Limb (tissue), 2 donors: ENCODE results near the gene SPRR3.
"Not testable (repeated sequence)": the region's sequence is repeated elsewhere in the genome, so short reads cannot be mapped to it uniquely, and the experiment has no call there.

Experiments
- DNase-seq, 2 donors: peaks; one replicate each; pipeline ENCODE4 v3.0.0-alpha.2; 2016; ENCODE audit errors: extremely low spot score in 2 of 2

The SPRR3 gene

DNA sequence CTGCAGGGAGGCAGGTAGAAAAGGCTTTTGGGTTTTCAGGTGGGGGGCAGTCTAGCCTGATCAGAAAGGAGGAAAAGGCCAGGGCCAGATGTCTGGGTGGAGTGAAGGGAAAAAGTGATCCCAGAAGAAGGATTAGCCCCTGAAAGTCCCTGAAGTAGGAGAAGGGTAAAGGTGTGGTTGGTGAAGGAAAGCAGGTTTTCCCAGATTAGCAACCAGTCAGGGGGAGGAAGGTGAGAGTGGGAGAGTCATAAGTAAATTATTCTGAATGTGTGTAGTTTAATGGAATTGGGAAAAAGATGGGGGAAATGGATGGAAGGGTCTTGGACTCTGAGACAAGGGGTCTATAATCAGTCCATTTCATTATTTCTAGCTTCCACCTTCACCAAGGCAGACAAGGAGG, 18.3 kb upstream of the SPRR3 start:
- no peak for DNase-seq

DNA sequence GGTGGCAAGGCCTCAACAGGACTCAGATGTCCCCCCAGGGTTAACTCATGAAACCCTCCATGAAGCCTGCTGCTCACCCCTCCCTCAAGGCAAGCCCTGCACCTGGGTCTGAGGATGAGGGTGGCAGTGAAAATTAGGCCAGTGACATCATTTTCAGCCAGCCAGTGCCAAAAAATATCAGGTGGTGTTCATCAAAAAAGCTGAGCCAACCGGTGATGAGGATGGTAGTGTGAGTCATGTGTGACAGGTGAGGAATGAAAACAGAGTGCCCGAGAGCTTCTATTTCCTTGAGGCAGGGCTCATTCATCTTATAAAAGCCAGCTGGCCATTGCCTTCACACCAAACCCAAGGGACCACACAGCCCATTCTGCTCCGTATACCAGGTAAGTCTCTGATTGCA, 17.8 kb upstream of the SPRR3 start, which contains the start of gene SPRR1A:
Gene SPRR1A (plus strand): TSS at position 339 of the 400 bp plus-strand sequence. CDS start 1,150 bp downstream, outside the sequence.
- DNase-seq: no peak

DNA sequence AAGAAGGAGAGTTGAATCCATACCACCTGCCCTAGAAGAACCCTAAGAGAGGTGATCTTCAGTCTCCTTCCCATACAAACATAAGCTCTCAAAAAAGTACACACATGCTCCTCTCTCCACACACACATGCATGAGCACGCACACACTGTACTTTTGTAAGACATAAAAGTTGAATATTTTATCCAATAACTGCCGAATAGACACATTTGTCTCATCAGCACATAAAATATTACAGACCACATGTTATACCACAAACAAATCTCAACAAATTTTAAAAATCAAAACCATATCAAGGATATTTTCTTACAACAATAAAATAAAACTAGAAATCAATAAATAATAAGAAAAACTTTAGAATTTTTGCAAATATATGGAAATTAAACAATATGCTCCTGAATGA, 15.0 kb upstream of the SPRR3 start:
- no peak for DNase-seq

DNA sequence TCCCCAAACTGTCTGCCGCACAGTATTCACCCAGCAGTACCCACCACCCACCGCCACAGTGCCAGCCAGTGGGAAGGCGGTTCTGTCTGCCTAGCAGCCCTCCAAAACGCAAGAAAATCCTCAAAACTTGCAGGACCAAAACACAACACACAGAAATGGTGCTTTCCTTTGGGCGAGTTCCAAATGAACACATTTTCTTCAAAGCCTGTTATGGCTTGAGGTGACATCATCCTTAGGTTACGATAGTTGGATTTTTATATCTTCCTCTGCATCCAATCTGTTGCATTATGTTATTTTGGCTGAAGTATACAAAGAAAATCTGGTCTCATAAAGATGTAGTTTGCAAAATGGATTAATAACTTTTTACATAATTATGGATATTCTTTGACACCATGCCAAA, 8.4 kb upstream of the SPRR3 start:
- DNase-seq: no peak

DNA sequence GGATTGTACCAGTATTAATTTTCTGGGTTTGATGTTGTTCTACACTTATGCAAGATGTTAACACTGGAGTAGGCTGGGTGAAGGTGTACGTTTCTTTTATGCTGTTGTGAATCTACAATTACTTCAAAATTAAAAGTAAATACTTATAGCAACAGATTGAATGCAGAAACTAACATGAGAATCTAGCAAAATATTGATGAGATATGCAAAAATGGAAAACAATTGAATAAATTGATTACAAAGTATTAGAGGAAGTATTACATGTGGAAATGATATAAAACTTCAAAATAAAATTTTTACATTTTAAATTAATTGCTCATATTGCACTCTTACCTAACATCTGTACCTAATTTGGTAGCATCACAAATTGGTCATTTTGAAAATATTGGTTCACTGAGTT, 5.7 kb upstream of the SPRR3 start:
- DNase-seq: no peak

DNA sequence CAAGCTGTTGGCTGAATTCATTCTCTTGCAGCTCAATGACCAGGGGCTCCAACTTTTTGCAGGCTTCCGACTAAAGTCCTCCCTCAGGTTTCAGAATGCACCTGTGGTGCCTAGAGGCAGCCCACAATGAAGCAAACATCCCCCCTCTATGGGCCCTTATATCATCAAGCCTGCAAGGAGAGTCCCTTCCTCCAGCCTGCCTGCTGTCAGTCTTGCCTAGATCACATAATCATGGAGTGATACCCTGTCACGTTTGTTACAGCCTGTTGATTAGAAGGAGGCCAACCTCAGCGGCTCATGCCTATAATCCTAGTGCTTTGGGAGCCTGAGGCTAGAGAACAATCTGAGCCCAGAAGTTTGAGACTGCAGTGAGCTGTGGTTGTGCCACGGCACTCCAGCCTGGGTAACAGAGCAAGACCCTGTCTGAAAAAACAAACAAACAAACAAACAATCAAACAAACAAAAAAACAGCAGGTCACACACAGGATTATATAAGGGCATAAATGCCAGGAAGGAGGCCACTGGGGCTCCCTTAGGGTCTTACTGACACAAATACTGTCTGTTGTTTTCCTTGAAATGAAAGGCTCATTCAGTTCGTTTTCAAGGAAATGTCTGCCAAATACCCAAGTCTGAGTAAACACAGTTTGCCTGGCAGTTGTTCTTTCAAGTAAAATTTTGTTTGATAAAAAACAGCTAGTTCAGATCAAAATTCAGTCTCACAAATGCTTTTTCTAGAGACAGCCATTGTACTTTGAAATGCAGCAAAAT, 4.7 kb upstream of the SPRR3 start:
- DNase-seq: no peak

DNA sequence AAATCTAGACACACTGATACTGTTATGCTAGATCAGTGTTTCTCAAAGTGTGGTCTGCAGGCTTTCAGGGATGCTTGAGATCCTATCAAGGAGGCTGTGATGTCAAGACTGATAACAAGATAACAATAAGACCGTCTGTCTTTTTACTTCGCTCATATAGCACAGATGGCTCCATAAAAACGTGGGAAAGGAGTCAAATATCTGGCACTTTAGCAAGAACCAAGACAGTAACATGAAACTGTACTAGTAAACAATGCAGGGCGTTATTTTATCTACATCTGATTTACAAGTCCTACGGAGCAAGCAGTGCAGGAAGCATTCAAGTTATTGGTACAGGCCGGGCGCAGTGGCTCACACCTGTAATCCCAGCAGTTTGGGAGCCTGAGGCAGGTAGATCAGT, 3.6 kb upstream of the SPRR3 start:
- DNase-seq: no peak

DNA sequence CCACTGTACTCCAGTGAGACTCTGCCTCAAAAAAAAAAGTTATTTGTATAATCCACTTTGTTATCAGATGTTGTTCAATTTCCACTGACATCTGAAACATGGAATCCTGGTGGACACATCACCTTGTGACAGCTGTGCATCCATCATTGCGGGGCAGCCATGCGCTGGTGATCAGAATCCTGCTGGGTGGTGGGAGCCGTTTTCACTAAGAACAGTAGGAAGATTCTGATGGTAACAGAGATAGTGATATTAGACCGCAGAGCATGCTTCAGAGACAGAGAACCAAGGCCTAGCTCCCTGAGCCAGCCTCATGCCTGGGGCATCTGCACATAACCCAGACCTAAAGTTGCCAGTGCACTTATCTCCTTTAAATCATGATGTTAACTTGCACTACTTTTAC, 3.1 kb upstream of the SPRR3 start:
- no peak for DNase-seq

DNA sequence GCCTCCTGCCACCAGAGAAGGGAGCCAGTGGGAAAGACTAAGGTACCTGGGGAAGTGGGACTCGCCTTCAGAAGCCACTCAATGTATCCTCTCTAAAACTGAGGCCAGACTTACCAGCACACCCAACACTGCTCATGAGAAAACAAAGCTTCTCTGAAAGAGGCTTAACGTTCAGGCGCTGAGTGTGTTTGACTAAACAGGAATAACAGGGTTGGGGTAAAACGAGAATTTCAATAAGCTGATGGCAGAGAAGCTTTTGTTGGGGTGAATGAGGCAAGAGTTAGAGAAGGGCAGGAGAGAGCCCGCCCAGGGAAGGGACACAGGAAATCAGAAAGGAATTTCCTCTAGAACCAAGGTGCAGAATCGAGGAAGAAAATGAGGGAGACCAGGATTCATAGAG, 1.7 kb upstream of the SPRR3 start:
- DNase-seq: no peak

DNA sequence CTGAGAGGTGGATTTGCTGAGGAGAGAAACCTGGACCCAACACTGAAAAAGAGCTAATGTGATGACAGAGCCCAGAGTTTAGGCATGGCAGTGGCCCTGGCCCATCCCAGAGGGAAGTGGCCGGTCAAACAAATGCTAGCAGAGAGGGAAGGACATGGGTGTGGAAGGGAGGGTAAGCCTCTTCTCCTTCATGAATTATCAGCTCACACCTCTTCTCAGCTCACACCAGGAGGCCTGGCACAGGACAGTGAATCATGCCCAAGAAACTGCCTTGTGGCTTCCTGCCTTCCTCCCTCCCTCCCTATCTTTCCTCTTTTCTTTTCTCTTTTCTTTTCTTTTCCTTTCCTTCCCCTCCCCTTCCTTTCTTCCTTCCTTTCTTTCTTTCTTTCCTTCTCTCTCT, 1.3 kb upstream of the SPRR3 start:
- DNase-seq: no peak

DNA sequence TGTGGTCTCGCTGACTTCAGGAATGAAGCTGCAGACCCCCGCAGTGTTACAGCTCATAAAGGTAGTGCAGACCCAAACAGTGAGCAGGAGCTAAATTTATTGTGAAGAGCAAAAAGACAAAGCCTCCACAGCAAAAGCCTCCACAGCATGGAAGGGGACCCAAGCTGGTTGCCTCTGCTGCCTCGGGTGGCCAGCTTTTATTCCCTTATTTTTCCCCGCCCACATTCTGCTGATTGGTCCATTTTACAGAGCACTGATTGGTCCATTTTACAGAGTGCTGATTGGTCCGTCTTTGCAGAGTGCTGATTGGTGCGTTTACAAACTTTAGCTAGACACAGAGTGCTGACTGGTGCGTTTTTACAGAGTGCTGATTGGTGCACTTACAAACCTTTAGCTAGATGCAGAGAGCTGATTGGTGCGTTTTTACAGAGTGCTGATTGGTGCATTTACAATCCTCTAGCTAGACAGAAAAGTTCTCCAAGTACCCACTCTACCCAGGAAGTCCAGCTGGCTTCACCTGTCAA, 9.7 kb downstream of the SPRR3 start:
- DNase-seq: not testable (repeated sequence)

DNA sequence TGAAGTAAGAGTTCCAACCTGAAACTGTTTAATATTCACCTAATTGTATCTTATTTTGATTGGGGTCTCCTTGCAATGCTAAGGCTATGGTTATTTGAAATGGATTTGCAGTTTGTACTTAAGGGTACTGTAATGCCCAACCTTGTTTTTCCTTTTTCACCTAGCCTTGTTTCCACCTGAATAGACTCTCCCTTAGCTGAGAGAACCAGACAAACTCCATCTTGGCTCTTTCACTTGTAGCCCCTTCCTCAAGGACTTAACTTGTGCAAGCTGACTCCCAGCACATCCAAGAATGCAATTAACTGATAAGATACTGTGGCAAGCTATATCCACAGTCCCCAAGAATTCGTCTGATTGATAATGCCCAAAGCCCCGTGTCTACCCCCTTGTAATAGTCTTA, 20.3 kb downstream of the SPRR3 start:
- not testable (repeated sequence) for DNase-seq

DNA sequence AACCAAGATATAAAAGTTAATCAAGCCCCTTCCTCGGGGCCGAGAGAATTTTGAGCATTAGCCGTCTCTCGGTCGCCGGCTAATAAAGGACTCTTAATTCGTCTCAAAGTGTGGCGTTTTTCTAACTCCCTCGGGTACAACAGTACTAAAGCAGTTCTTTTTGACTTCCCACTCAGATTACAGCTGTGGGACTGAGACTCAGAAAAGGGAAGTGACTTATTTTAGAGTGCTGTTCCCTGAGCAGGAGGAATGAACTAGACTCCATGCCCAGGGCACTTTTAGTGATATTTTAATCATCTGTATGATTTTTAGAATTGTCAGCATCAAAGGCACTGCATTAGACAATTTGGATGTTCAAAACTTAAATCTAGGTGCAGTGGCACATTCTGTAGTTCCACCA, 20.8 kb downstream of the SPRR3 start:
- DNase-seq: not testable (repeated sequence)

DNA sequence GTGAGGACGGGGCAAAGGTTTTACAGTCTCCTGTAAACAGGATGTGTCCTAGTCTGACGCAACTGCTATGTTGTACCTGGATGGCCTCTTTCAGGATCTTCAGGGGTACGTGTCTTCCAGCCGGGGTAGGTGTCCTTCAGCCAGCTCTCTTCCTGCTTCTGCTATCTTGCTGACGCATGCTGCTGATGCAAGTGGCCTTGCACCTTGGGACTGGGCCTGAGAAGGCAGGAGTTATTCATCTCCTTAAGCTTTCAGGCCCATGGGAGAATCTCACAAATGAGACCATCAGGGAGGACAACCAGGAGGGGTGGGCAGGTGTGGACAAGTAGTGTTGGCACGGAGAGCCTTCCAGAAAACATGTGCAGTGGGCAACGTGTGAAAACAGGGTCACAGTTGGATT, 21.6 kb downstream of the SPRR3 start:
- DNase-seq: no peak

DNA sequence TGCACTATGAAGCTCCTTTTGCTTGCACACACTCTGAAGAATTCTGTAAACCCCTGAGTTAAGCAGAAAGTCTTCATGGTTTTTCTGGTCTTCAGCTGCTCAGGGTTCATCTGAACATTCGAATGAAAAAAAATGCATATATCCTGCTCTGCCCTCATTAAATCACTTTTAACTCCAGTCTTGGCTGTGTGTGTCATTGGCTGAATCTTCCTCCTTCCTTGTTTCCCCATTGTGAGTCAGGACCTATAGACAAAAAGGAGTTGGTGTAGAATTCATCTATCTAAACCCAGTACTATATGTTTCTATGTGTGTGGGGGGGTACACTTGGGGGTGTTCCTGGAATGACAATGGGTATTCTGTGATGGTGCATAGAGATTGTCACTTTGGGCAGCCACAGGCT, 22.9 kb downstream of the SPRR3 start:
- no peak for DNase-seq

DNA sequence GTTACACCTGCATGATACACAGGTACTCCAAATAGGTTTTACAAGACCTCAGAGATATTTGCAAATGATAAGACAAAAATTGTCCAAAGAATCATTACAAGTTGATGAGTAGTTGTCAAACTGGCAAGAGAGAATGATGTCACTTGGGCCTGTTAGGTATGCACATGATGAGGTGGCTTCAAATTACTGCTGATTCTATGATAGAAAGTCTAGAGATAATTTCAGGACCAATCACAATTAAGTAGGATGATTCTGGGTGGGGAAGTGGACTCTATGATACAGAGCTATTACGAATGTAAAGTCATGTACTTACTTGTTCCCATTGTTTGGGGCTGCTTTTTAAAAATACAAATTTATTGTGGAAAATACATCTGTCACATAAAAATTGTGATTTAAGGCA, 24.2 kb downstream of the SPRR3 start:
- DNase-seq: no peak

DNA sequence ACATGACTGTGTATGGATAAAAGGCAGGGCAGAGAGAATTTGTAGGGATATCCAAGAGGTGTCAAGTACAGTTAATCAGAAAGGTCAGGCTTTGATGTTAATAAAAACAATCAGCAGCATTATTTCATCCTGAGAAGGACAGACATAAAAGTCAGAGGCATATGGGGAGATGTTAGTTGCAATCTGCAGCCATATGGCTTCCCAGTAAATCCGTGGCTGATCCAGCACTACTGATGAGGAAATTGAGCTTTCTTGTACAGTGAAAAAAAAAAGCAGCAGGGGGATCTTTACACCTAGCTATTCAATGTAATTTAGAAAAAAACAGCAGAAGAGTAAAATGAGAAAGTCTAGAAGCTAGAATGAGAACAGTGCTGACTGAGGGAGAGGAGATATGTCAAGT, 27.2 kb downstream of the SPRR3 start:
- no peak for DNase-seq

DNA sequence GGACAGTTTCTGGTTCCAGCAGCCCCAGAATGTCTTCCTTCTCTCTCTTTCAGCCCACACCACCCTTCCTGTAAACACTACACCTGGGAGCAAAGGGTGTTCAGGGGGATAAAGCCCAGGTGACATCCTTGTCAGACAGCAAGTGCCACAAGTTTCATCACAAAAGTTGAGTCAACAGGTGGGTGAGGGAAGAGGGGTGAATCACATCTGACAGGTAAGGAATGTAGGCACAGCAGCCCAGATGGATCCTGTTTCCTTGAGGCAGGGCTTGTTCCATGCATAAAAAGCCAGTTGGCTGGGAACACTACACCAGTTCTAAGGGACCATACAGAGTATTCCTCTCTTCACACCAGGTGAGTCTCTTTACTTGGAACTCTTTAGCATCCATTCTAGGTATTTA, 29.3 kb downstream of the SPRR3 start, which contains the start of gene SPRR1B:
Gene SPRR1B (plus strand): TSS at position 309 of the 400 bp plus-strand sequence. CDS start 1,143 bp downstream, outside the sequence.
- no peak for DNase-seq

DNA sequence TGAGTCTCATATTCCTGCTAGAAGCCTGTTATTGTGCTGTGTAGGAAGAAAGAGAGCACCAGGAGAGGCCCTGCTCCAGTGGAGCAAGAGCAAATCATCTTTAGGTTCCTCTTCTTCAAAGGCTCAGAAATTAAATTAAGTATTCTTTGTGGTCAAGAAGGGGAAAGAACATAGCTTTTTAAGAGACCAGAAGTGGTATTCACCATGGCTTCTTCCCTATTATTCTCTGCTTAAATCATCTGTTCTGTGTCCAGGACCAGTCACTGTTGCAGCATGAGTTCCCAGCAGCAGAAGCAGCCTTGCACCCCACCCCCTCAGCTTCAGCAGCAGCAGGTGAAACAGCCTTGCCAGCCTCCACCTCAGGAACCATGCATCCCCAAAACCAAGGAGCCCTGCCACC, 30.5 kb downstream of the SPRR3 start:
- DNase-seq: no peak

DNA sequence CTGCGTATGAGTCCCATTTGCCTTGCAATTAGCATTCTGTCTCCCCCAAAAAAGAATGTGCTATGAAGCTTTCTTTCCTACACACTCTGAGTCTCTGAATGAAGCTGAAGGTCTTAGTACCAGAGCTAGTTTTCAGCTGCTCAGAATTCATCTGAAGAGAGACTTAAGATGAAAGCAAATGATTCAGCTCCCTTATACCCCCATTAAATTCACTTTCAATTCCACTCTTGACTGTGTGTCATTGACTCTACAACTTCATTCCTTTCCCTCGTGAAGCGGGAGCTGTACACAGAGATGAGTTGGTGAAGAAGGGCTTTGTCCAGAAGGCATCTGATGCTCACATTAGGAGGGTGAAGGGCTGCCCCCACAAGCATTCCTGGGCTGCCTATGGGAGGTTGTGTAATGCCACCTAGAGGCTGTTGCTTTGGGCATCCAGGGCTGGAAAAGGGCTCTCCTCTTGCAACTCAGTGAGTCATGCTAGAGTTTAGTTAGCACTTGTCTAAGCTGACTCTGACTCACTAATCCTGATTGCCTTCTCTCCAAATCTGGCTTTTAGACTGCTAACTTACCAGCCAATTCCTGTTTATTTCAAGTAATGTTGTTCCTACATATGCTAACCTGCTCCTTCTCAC, 31.2 kb downstream of the SPRR3 start:
- DNase-seq: no peak

DNA sequence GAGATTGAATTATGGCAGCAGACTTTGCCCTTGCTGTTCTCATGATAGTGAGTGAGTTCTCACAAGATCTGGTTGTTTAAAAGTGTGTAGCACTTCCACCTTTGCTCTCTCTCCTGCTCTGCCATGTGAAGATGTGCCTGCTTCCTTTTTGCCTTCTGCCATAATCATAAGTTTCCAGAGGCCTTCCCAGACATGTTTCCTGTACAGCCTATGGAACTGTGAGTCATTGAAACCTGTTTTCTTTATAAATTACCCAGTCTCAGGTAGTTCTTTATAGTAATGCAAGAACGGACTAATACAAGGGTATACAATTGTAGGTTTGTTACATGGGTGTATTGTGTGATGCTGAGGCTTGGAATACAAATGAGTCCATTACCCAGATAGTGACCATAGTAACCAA, 33.7 kb downstream of the SPRR3 start:
- DNase-seq: no peak

DNA sequence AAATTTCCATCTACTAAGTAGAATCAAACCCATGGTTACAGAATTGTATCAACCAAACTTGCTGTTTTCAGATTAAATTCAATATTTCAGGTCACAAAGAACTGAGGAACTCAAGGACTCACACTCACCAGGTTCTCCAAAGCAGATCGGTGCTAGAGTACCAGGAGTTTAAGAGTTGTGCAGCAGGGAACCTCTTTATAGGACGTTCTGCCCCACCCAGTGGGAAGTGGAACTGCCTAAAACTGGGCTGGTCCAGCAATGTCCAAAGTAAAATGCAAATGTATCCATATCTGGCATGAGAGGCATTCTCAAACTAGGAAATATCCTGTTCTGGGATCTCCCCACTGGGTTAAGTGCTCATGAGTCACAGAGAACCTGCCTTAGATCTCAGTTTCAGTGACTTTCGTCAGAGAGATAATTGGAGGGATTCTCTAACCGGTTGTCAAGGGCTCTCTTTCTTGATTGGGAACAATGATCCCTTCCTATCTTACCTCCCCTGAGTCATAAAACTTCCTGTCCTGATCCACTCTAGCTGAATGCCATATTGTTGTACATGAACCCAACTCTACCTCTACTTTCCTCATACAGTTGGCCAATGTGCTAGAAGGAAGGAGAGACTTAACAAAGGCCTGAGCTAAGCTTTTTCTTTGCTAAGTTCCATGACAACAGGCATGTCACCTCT, 39.5 kb downstream of the SPRR3 start, which contains the start of gene SPRR2D:
Gene SPRR2D (minus strand): TSS at position 171 of the 682 bp plus-strand sequence. CDS start 774 bp downstream, outside the sequence.
- no peak for DNase-seq
